Measurements from ENCODE around the gene CGGBP1.
A peak's percentile ranks its signal among the peaks of the same experiment; 100 is the strongest.

CGGBP1 gene

GRCh38 chr3:88058581-88059379 lies at the start of gene CGGBP1, which contains the start of gene ZNF654:
CGGBP1 (minus strand) TSS chr3:88059005; CDS start chr3:88055976, 3,029 bp downstream.
ZNF654 (plus strand) TSS chr3:88059255; CDS start chr3:88059320, 65 bp downstream.
- DNase-seq (ENCODE audit: low spot score), result peak; percentile 96
- in situ Hi-C loops (cut with MboI; ENCODE audit: low sequenced_read_pairs, unreplicated experiment), result no loop called here

GRCh38 chr3:88105325-88105724 lies 46.5 kb upstream of the CGGBP1 start:
- TF ChIP-seq CTCF (IDR thresholded peaks at IDR 0.05; ENCODE audit: borderline replicate concordance, control extremely low read depth, extremely low read depth, insufficient read depth, missing control alignments), result no peak
- no peak for DNase-seq (ENCODE audit: low spot score)
- in situ Hi-C loops (cut with MboI; ENCODE audit: low sequenced_read_pairs, unreplicated experiment), result no loop called here

More at GRCh38 chr3:88058581-88059379, at the start of gene CGGBP1, which contains the start of gene ZNF654:
- TF ChIP-seq CTCF (IDR thresholded peaks at IDR 0.05; ENCODE audit: borderline replicate concordance, control extremely low read depth, extremely low read depth, insufficient read depth, missing control alignments), result no peak

GRCh38 chr3:88101142-88101541 lies 42.3 kb upstream of the CGGBP1 start:
- in situ Hi-C loops (cut with MboI; ENCODE audit: low sequenced_read_pairs, unreplicated experiment), result no loop called here
- no peak for DNase-seq (ENCODE audit: low spot score)
- TF ChIP-seq CTCF (IDR thresholded peaks at IDR 0.05; ENCODE audit: borderline replicate concordance, control extremely low read depth, extremely low read depth, insufficient read depth, missing control alignments), result no peak

GRCh38 chr3:88093266-88093665 lies 34.5 kb upstream of the CGGBP1 start:
- TF ChIP-seq CTCF (IDR thresholded peaks at IDR 0.05; ENCODE audit: borderline replicate concordance, control extremely low read depth, extremely low read depth, insufficient read depth, missing control alignments), result no peak
- in situ Hi-C loops (cut with MboI; ENCODE audit: low sequenced_read_pairs, unreplicated experiment), result no loop called here

GRCh38 chr3:88092270-88092669 lies 33.5 kb upstream of the CGGBP1 start:
- DNase-seq (ENCODE audit: low spot score), result no peak
- in situ Hi-C loops (cut with MboI; ENCODE audit: low sequenced_read_pairs, unreplicated experiment), result no loop called here
- no peak for TF ChIP-seq CTCF (IDR thresholded peaks at IDR 0.05; ENCODE audit: borderline replicate concordance, control extremely low read depth, extremely low read depth, insufficient read depth, missing control alignments)

More at GRCh38 chr3:88093266-88093665, 34.5 kb upstream of the CGGBP1 start:
- no peak for DNase-seq (ENCODE audit: low spot score)

- no peak for TF ChIP-seq CTCF (IDR thresholded peaks at IDR 0.05; ENCODE audit: borderline replicate concordance, control extremely low read depth, extremely low read depth, insufficient read depth, missing control alignments)
- in situ Hi-C loops (cut with MboI; ENCODE audit: low sequenced_read_pairs, unreplicated experiment), result no loop called here
Measured at GRCh38 chr3:88090681-88091080, 31.9 kb upstream of the CGGBP1 start.

More at GRCh38 chr3:88090681-88091080, 31.9 kb upstream of the CGGBP1 start:
- no peak for DNase-seq (ENCODE audit: low spot score)

Measured in GM13976 (cell line).